Liver (tissue), 3 donors: ENCODE results near the gene OSBP2.

Experiments
- CTCF ChIP-seq: fragments of 150-350 bp; IDR thresholded peaks from 2 replicates; pipeline ENCODE4 v1.5.1; 2017; ENCODE audit warnings: improper control_type of control experiment, low read depth, low read length; ENCODE audit not compliant: missing input control
- EGR1 ChIP-seq, 2 donors: IDR thresholded peaks; 2 replicates each; pipeline ENCODE4 v1.6.1; 2016 to 2018; ENCODE audit warnings: antibody characterized with exemption in 2 of 2, low read depth in 2 of 2
- GABPA ChIP-seq, 2 donors: IDR thresholded peaks in 1 of 2; conservative IDR thresholded peaks in 1 of 2; 2 replicates each; pipeline ENCODE4 v1.6.1; 2016; ENCODE audit warnings: antibody characterized with exemption in 2 of 2, mild to moderate bottlenecking in 1 of 2, moderate library complexity in 1 of 2
- JUND ChIP-seq, 2 donors: IDR thresholded peaks; 2 replicates each; pipeline ENCODE4 v1.6.1; 2016; ENCODE audit warnings: antibody characterized with exemption in 2 of 2
- TF ChIP-seq, protein P1 (sequence below): IDR thresholded peaks from 2 replicates; pipeline ENCODE4 v1.6.1; 2016; ENCODE audit warnings: antibody characterized with exemption
- donor health status: healthy.
- donor health status: healthy.

- TF ChIP-seq CTCF (no peak), EGR1 (IDR thresholded peaks at IDR 0.05; ENCODE audit: low read depth in 2 of 2) (no peak), JUND (IDR thresholded peaks at IDR 0.05) (no peak), GABPA (IDR thresholded peaks at IDR 0.05 in 1 of 2, conservative IDR thresholded peaks at IDR 0.05 in 1 of 2) (no peak)
- TF ChIP-seq, protein P1, sequence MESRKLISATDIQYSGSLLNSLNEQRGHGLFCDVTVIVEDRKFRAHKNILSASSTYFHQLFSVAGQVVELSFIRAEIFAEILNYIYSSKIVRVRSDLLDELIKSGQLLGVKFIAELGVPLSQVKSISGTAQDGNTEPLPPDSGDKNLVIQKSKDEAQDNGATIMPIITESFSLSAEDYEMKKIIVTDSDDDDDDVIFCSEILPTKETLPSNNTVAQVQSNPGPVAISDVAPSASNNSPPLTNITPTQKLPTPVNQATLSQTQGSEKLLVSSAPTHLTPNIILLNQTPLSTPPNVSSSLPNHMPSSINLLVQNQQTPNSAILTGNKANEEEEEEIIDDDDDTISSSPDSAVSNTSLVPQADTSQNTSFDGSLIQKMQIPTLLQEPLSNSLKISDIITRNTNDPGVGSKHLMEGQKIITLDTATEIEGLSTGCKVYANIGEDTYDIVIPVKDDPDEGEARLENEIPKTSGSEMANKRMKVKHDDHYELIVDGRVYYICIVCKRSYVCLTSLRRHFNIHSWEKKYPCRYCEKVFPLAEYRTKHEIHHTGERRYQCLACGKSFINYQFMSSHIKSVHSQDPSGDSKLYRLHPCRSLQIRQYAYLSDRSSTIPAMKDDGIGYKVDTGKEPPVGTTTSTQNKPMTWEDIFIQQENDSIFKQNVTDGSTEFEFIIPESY = no peak
Measured at GRCh38 chr22:30782613-30783012, 87.9 kb downstream of the OSBP2 start.
